Stimulated activated naive CD8-positive, alpha-beta T cell treated with anti-CD3 and anti-CD28 coated beads, Interleukin-15, amount 100 ng/mL, for 72 hours (primary cell): ENCODE results near the gene MIGA1.
A peak's percentile ranks its signal among the peaks of the same experiment; 100 is the strongest.
"Not testable (repeated sequence)": the region's sequence is repeated elsewhere in the genome, so short reads cannot be mapped to it uniquely, and the experiment has no call there.

Experiments used
- ATAC-seq: fragments of 150-1000 bp; cut with Tn5 transposase; 2 replicates; pipeline ENCODE4 v1.10.0; 2021; ENCODE audit warnings: mild to moderate bottlenecking, moderate library complexity
- DNase-seq, 2 donors: peaks; one replicate each; pipeline ENCODE4 v3.0.0; 2021 to 2022
- H3K27ac Mint-ChIP-seq, 2 donors: one replicate each; pipeline ENCODE4 v1.8.0; 2022; ENCODE audit warnings: mild to moderate bottlenecking in 2 of 2, mixed read lengths in 2 of 2, moderate library complexity in 2 of 2
- H3K27me3 Mint-ChIP-seq: one replicate; pipeline ENCODE4 v1.8.0; 2022; ENCODE audit warnings: mixed read lengths
- H3K4me1 Mint-ChIP-seq: one replicate; pipeline ENCODE4 v1.8.0; 2022; ENCODE audit warnings: mild to moderate bottlenecking, mixed read lengths
- H3K4me3 Mint-ChIP-seq, 2 donors: one replicate each; pipeline ENCODE4 v1.8.0; 2022; ENCODE audit warnings: mild to moderate bottlenecking in 2 of 2, mixed read lengths in 2 of 2, moderate library complexity in 1 of 2
- H3K9me3 Mint-ChIP-seq, 2 donors: one replicate each; pipeline ENCODE4 v1.8.0; 2022; ENCODE audit warnings: mixed read lengths in 2 of 2

Gene MIGA1

DNA sequence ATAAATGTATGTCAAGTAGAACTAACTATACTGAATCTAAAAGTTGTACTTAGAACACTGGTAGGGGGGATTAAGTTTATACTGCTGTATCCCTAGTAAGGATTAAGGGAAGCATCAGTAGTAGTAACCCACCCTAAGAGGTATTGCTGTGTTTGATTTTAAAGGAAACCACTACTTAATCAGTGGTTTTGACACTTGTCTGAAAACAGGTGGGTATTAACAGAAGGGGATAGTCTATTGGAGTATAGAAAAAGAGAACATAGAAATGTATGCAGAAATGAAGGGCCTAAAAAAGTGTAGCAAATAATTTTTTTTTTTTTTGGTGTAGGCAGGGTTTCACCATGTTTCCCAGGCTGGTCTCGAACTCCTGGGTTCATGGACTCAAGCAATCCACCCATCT, 2.2 kb downstream of the MIGA1 start:
- no peaks in the 10 kb centered on the region for H3K27me3 Mint-ChIP-seq
- DNase-seq (no peak), ATAC-seq (no peak)
- H3K27ac Mint-ChIP-seq, result no peak overlapping the region
- peaks cover 8 to 12% of the 10 kb centered on the region in 2 donors for H3K9me3 Mint-ChIP-seq
- H3K4me3 Mint-ChIP-seq, result peak overlapping the region in 1 of 2 donors; percentile 96
- peaks cover 37% of the 10 kb centered on the region for H3K4me1 Mint-ChIP-seq

DNA sequence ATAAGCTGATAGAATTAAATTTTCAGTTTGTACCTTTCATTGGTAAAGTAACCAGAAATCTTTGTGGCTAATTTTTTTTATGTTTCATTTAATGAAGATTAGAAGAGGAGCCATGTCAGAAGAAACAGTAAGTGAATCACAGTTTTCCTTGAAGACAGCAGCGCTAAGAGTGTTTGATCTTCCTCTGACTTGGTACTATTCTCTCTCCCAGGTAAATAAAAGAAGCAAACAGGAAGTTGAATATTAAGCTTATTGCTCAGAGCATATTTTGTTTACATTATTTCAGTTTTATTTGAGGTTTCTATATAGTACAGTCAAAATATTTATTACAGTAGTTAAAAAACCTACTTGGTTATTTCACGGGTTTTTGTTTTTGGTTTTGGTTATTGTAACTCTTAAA, 3.7 kb downstream of the MIGA1 start:
- DNase-seq (no peak), ATAC-seq (no peak)
- no peak overlapping the region for H3K4me3 Mint-ChIP-seq
- H3K4me1 Mint-ChIP-seq, result peaks cover 37% of the 10 kb centered on the region
- H3K9me3 Mint-ChIP-seq, result peaks cover 8 to 14% of the 10 kb centered on the region in 2 donors
- H3K27me3 Mint-ChIP-seq, result no peaks in the 10 kb centered on the region
- H3K27ac Mint-ChIP-seq, result no peak overlapping the region

DNA sequence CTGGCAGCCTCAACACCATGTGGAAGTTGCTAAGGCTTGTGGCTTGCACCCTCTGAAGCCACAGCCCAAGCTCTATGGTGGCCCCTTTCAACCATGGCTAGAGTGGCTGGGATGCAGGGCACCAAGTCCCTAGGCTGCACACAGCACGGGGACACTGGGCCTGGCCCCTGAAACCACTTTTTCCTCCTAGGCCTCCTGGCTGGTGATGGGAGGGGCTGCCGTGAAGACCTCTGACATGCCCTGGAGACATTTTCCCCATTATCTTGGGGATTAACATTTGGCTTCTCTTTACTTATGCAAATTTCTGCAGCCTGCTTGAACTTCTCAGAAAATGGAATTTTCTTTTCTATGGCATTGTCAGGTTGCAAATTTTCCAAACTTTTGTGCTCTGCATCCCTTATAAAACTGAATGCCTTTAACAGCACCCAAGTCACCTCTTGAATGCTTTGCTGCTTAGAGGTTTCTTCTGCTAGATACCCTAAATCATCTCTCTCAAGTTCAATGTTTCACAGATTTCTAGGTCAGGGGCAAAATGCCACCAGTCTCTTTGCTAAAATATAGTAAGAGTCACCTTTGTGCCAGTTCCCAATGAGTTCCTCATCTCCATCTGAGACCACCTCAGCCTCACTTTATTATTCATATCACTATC, 6.8 kb downstream of the MIGA1 start:
- Mint-ChIP-seq H3K9me3 (peaks cover 8 to 14% of the 10 kb centered on the region in 2 donors), H3K4me1 (peaks cover 13% of the 10 kb centered on the region)
- not testable (repeated sequence) for DNase-seq, ATAC-seq, H3K4me3 Mint-ChIP-seq, H3K27me3 Mint-ChIP-seq, H3K27ac Mint-ChIP-seq

GRCh38 chr1:77794550-77794949, 15.1 kb downstream of the MIGA1 start:
- ATAC-seq (no peak), DNase-seq (no peak)
- no peaks in the 10 kb centered on the region for H3K9me3 Mint-ChIP-seq
- no peak overlapping the region for H3K4me3 Mint-ChIP-seq
- H3K4me1 Mint-ChIP-seq, result peaks cover 13% of the 10 kb centered on the region
- no peak overlapping the region for H3K27ac Mint-ChIP-seq
- no peaks in the 10 kb centered on the region for H3K27me3 Mint-ChIP-seq

- ATAC-seq, result no peak
- H3K9me3 Mint-ChIP-seq, result no peaks in the 10 kb centered on the region
- H3K4me1 Mint-ChIP-seq, result peaks cover 19% of the 10 kb centered on the region
- no peak overlapping the region for H3K27ac Mint-ChIP-seq
- no peaks in the 10 kb centered on the region for H3K27me3 Mint-ChIP-seq
- no peak for DNase-seq
- H3K4me3 Mint-ChIP-seq, result no peak overlapping the region
These were observed 17.4 kb downstream of the MIGA1 start for GRCh38 chr1:77796695-77797405.

DNA sequence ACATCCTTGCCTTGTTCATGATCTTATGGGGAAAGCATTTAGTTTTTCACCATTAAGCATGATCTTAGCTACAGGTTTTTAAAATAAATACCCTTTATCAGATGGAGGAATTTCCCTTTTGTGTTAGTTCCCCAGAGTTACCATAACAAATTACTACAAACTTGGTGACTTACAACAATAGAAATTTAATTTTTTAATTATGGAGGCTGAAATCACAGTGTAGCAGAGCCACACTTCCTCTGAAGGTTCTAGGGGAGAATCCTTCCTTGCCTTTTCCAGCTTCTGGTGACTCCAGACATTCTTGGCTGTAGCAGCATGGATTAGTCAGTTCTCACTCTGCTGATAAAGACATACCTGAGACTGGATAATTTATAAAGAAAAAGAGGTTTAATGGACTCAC, 18.5 kb downstream of the MIGA1 start:
- no peak overlapping the region for H3K4me3 Mint-ChIP-seq
- H3K9me3 Mint-ChIP-seq, result no peaks in the 10 kb centered on the region

GRCh38 chr1:77802026-77802425, 22.6 kb downstream of the MIGA1 start:
- Mint-ChIP-seq H3K4me3 (no peak overlapping the region), H3K4me1 (peaks cover 11% of the 10 kb centered on the region), H3K27me3 (no peaks in the 10 kb centered on the region), H3K27ac (peak overlapping the region in 1 of 2 donors; percentile 15), H3K9me3 (no peaks in the 10 kb centered on the region)
- ATAC-seq (no peak), DNase-seq (no peak)

More for the DNA sequence above, 18.5 kb downstream of the MIGA1 start:
- no peak for DNase-seq
- H3K4me1 Mint-ChIP-seq, result peaks cover 16% of the 10 kb centered on the region
- H3K27me3 Mint-ChIP-seq, result no peaks in the 10 kb centered on the region
- no peak for ATAC-seq
- no peak overlapping the region for H3K27ac Mint-ChIP-seq

- H3K9me3 Mint-ChIP-seq, result no peaks in the 10 kb centered on the region
- no peaks in the 10 kb centered on the region for H3K27me3 Mint-ChIP-seq
- ATAC-seq (no peak), DNase-seq (no peak)
- peaks cover 9% of the 10 kb centered on the region for H3K4me1 Mint-ChIP-seq
- H3K4me3 Mint-ChIP-seq, result no peak overlapping the region
- H3K27ac Mint-ChIP-seq, result no peak overlapping the region
These were observed 23.9 kb downstream of the MIGA1 start for GRCh38 chr1:77803371-77803770.

GRCh38 chr1:77809787-77810462, 30.5 kb downstream of the MIGA1 start:
- H3K27me3 Mint-ChIP-seq, H3K4me3 Mint-ChIP-seq, ATAC-seq, H3K27ac Mint-ChIP-seq, DNase-seq, H3K4me1 Mint-ChIP-seq, H3K9me3 Mint-ChIP-seq: not testable (repeated sequence)

- not testable (repeated sequence) for H3K4me1 Mint-ChIP-seq, DNase-seq, H3K27ac Mint-ChIP-seq, H3K4me3 Mint-ChIP-seq, H3K9me3 Mint-ChIP-seq, H3K27me3 Mint-ChIP-seq
- ATAC-seq, result peak; percentile 53
These were observed 32.1 kb downstream of the MIGA1 start for GRCh38 chr1:77811589-77811988.

- Mint-ChIP-seq H3K4me1 (no peaks in the 10 kb centered on the region), H3K27ac (no peak overlapping the region), H3K4me3 (no peak overlapping the region), H3K9me3 (no peaks in the 10 kb centered on the region), H3K27me3 (no peaks in the 10 kb centered on the region)
- no peak for DNase-seq
- ATAC-seq, result no peak
These were observed 38.1 kb downstream of the MIGA1 start for GRCh38 chr1:77817368-77818209.

- ATAC-seq (no peak), DNase-seq (no peak)
- Mint-ChIP-seq H3K27me3 (no peaks in the 10 kb centered on the region), H3K4me1 (no peaks in the 10 kb centered on the region), H3K9me3 (no peaks in the 10 kb centered on the region), H3K4me3 (no peak overlapping the region), H3K27ac (no peak overlapping the region)
These were observed 40.7 kb downstream of the MIGA1 start for GRCh38 chr1:77820121-77820520.

DNA sequence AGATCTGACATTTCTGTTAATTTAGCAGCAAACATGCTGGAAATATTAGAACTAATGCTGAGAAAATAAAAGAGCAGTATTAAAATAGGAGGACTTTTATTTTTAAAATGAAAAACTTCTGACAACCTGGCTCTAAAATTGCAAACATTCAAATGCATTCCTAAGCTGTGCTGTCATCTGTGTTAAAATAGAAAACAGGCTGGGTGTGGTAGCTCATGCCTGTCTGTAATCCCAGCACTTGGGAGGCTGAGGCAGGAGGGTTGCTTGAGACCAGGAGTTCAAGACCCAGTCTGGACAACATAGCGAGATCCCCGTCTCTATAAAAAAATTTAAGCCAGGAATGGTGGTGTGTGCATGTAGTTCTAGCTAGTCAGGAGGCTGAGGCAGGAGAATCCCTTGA, 44.6 kb downstream of the MIGA1 start:
- no peak for DNase-seq
- Mint-ChIP-seq H3K9me3 (no peaks in the 10 kb centered on the region), H3K4me1 (peaks cover 11% of the 10 kb centered on the region), H3K4me3 (no peak overlapping the region), H3K27ac (no peak overlapping the region), H3K27me3 (no peaks in the 10 kb centered on the region)
- no peak for ATAC-seq

- DNase-seq, result no peak
- ATAC-seq, result no peak
- Mint-ChIP-seq H3K4me1 (peaks cover 11% of the 10 kb centered on the region), H3K27ac (no peak overlapping the region), H3K4me3 (no peak overlapping the region), H3K27me3 (no peaks in the 10 kb centered on the region), H3K9me3 (no peaks in the 10 kb centered on the region)
These were observed 45.2 kb downstream of the MIGA1 start for GRCh38 chr1:77824694-77825093.

DNA sequence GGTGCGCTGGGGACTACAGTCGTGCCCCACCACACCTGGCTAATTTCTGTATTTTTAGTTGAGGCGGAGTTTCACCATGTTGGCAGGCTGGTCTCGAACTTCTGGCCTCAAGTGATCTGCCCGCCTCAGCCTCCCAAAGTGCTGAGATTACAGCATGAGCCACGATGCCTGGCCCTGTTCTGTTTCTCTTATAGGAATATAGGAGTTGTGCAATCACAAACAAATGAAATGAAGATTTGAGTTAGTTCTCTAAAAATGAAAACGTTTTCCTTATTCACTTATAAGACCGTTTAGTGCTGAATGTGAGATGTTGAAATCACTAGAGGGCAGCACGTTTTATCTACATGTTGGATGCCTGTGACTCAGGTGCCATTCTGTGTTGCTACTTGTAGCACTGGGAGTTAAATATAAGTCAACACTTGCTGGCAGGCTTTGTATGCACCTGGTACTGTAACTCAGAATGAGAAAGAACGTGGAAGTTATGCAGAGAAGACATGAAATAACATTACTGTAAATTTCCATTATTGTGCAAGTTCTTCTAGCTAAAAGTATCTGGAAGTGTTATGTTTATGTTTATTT, 45.8 kb downstream of the MIGA1 start:
- Mint-ChIP-seq H3K4me3 (no peak overlapping the region), H3K4me1 (peaks cover 11% of the 10 kb centered on the region), H3K9me3 (no peaks in the 10 kb centered on the region), H3K27me3 (no peaks in the 10 kb centered on the region), H3K27ac (no peak overlapping the region)
- DNase-seq (no peak), ATAC-seq (no peak)
